ENCODE measurements around the gene AQP3.
A peak's percentile ranks its signal among the peaks of the same experiment; 100 is the strongest.

AQP3 gene

GRCh38 chr9:33468797-33469621 is 21.6 kb upstream of the AQP3 start:
- H3K27me3 Mint-ChIP-seq (ENCODE audit: low read depth) = no peaks in the 10 kb centered on the region
- no peak overlapping the region for H3K4me3 Mint-ChIP-seq
- no peak overlapping the region for H3K27ac Mint-ChIP-seq
- peaks cover 38% of the 10 kb centered on the region for H3K36me3 Mint-ChIP-seq (ENCODE audit: low read depth)
- peaks cover 15% of the 10 kb centered on the region for H3K4me1 Mint-ChIP-seq (ENCODE audit: low read depth)
- DNase-seq (ENCODE audit: low spot score) = no peak
- no peaks in the 10 kb centered on the region for H3K9me3 Mint-ChIP-seq

- H3K4me3 Mint-ChIP-seq = no peak overlapping the region
- H3K36me3 Mint-ChIP-seq (ENCODE audit: low read depth) = peaks cover 43% of the 10 kb centered on the region
- H3K27ac Mint-ChIP-seq = peak overlapping the region; percentile 15
- no peaks in the 10 kb centered on the region for H3K9me3 Mint-ChIP-seq
- peaks cover 15% of the 10 kb centered on the region for H3K4me1 Mint-ChIP-seq (ENCODE audit: low read depth)
- no peak for DNase-seq (ENCODE audit: low spot score)
- no peaks in the 10 kb centered on the region for H3K27me3 Mint-ChIP-seq (ENCODE audit: low read depth)
These were observed 20.9 kb upstream of the AQP3 start for GRCh38 chr9:33468215-33468730.

- no peak for DNase-seq (ENCODE audit: low spot score)
- no peak overlapping the region for H3K4me3 Mint-ChIP-seq
- peaks cover 48% of the 10 kb centered on the region for H3K36me3 Mint-ChIP-seq (ENCODE audit: low read depth)
- no peak overlapping the region for H3K27ac Mint-ChIP-seq
- H3K4me1 Mint-ChIP-seq (ENCODE audit: low read depth) = peaks cover 12% of the 10 kb centered on the region
- H3K9me3 Mint-ChIP-seq = no peaks in the 10 kb centered on the region
- no peaks in the 10 kb centered on the region for H3K27me3 Mint-ChIP-seq (ENCODE audit: low read depth)
These were observed 20.1 kb upstream of the AQP3 start for GRCh38 chr9:33467526-33467925.

GRCh38 chr9:33466565-33467495 is 19.4 kb upstream of the AQP3 start:
- Mint-ChIP-seq H3K4me1 (ENCODE audit: low read depth) (peaks cover 6% of the 10 kb centered on the region), H3K27me3 (ENCODE audit: low read depth) (no peaks in the 10 kb centered on the region), H3K36me3 (ENCODE audit: low read depth) (peaks cover 48% of the 10 kb centered on the region), H3K9me3 (no peaks in the 10 kb centered on the region), H3K27ac (no peak overlapping the region), H3K4me3 (no peak overlapping the region)
- peak; percentile 55 for DNase-seq (ENCODE audit: low spot score)

- no peak overlapping the region for H3K4me3 Mint-ChIP-seq
- H3K36me3 Mint-ChIP-seq (ENCODE audit: low read depth) = peaks cover 42% of the 10 kb centered on the region
- H3K27me3 Mint-ChIP-seq (ENCODE audit: low read depth) = no peaks in the 10 kb centered on the region
- H3K4me1 Mint-ChIP-seq (ENCODE audit: low read depth) = peaks cover 2% of the 10 kb centered on the region
- no peak for DNase-seq (ENCODE audit: low spot score)
- H3K27ac Mint-ChIP-seq = no peak overlapping the region
- H3K9me3 Mint-ChIP-seq = no peaks in the 10 kb centered on the region
These were observed 18.5 kb upstream of the AQP3 start for GRCh38 chr9:33465596-33466564.

GRCh38 chr9:33465096-33465495 is 17.7 kb upstream of the AQP3 start:
- H3K27ac Mint-ChIP-seq = no peak overlapping the region

GRCh38 chr9:33464045-33464636 is 16.7 kb upstream of the AQP3 start:
- Mint-ChIP-seq H3K4me3 (no peak overlapping the region), H3K4me1 (ENCODE audit: low read depth) (peaks cover 3% of the 10 kb centered on the region), H3K9me3 (no peaks in the 10 kb centered on the region), H3K27me3 (ENCODE audit: low read depth) (no peaks in the 10 kb centered on the region), H3K27ac (no peak overlapping the region), H3K36me3 (ENCODE audit: low read depth) (peaks cover 31% of the 10 kb centered on the region)
- DNase-seq (ENCODE audit: low spot score) = no peak

More at GRCh38 chr9:33465096-33465495, 17.7 kb upstream of the AQP3 start:
- Mint-ChIP-seq H3K4me3 (no peak overlapping the region), H3K4me1 (ENCODE audit: low read depth) (no peaks in the 10 kb centered on the region), H3K27me3 (ENCODE audit: low read depth) (no peaks in the 10 kb centered on the region), H3K36me3 (ENCODE audit: low read depth) (peaks cover 39% of the 10 kb centered on the region), H3K9me3 (no peaks in the 10 kb centered on the region)
- no peak for DNase-seq (ENCODE audit: low spot score)

- peaks cover 29% of the 10 kb centered on the region for H3K36me3 Mint-ChIP-seq (ENCODE audit: low read depth)
- DNase-seq (ENCODE audit: low spot score) = no peak
- H3K4me1 Mint-ChIP-seq (ENCODE audit: low read depth) = peaks cover 10% of the 10 kb centered on the region
- H3K27me3 Mint-ChIP-seq (ENCODE audit: low read depth) = no peaks in the 10 kb centered on the region
- H3K9me3 Mint-ChIP-seq = no peaks in the 10 kb centered on the region
- H3K4me3 Mint-ChIP-seq = no peak overlapping the region
- no peak overlapping the region for H3K27ac Mint-ChIP-seq
These were observed 15.8 kb upstream of the AQP3 start for GRCh38 chr9:33463151-33463550.

- no peaks in the 10 kb centered on the region for H3K27me3 Mint-ChIP-seq (ENCODE audit: low read depth)
- H3K36me3 Mint-ChIP-seq (ENCODE audit: low read depth) = peaks cover 22% of the 10 kb centered on the region
- H3K4me3 Mint-ChIP-seq = no peak overlapping the region
- H3K9me3 Mint-ChIP-seq = no peaks in the 10 kb centered on the region
- H3K4me1 Mint-ChIP-seq (ENCODE audit: low read depth) = peaks cover 22% of the 10 kb centered on the region
- H3K27ac Mint-ChIP-seq = no peak overlapping the region
- no peak for DNase-seq (ENCODE audit: low spot score)
These were observed 14.1 kb upstream of the AQP3 start for GRCh38 chr9:33461492-33461891.

- peaks cover 22% of the 10 kb centered on the region for H3K36me3 Mint-ChIP-seq (ENCODE audit: low read depth)
These were observed 13.5 kb upstream of the AQP3 start for GRCh38 chr9:33460854-33461253.

GRCh38 chr9:33459115-33459514 is 11.7 kb upstream of the AQP3 start:
- no peak for DNase-seq (ENCODE audit: low spot score)
- no peaks in the 10 kb centered on the region for H3K9me3 Mint-ChIP-seq
- peaks cover 38% of the 10 kb centered on the region for H3K4me1 Mint-ChIP-seq (ENCODE audit: low read depth)
- H3K4me3 Mint-ChIP-seq = no peak overlapping the region
- peaks cover 14% of the 10 kb centered on the region for H3K36me3 Mint-ChIP-seq (ENCODE audit: low read depth)
- no peaks in the 10 kb centered on the region for H3K27me3 Mint-ChIP-seq (ENCODE audit: low read depth)
- H3K27ac Mint-ChIP-seq = peak overlapping the region; percentile 86

More at GRCh38 chr9:33460854-33461253, 13.5 kb upstream of the AQP3 start:
- no peak overlapping the region for H3K4me3 Mint-ChIP-seq
- H3K9me3 Mint-ChIP-seq = no peaks in the 10 kb centered on the region
- peaks cover 28% of the 10 kb centered on the region for H3K4me1 Mint-ChIP-seq (ENCODE audit: low read depth)
- DNase-seq (ENCODE audit: low spot score) = no peak
- no peaks in the 10 kb centered on the region for H3K27me3 Mint-ChIP-seq (ENCODE audit: low read depth)
- H3K27ac Mint-ChIP-seq = no peak overlapping the region

- H3K27me3 Mint-ChIP-seq (ENCODE audit: low read depth) = no peaks in the 10 kb centered on the region
- H3K27ac Mint-ChIP-seq = peak overlapping the region; percentile 86
- H3K9me3 Mint-ChIP-seq = no peaks in the 10 kb centered on the region
- peaks cover 9% of the 10 kb centered on the region for H3K36me3 Mint-ChIP-seq (ENCODE audit: low read depth)
- H3K4me1 Mint-ChIP-seq (ENCODE audit: low read depth) = peaks cover 45% of the 10 kb centered on the region
- peak; percentile 46 for DNase-seq (ENCODE audit: low spot score)
- peak overlapping the region; percentile 43 for H3K4me3 Mint-ChIP-seq
These were observed 11.1 kb upstream of the AQP3 start for GRCh38 chr9:33458444-33458843.

- Mint-ChIP-seq H3K27ac (peak overlapping the region; percentile 56), H3K4me1 (ENCODE audit: low read depth) (peaks cover 57% of the 10 kb centered on the region), H3K36me3 (ENCODE audit: low read depth) (no peaks in the 10 kb centered on the region), H3K4me3 (peak overlapping the region; percentile 54), H3K9me3 (no peaks in the 10 kb centered on the region), H3K27me3 (ENCODE audit: low read depth) (no peaks in the 10 kb centered on the region)
- no peak for DNase-seq (ENCODE audit: low spot score)
These were observed 8.6 kb upstream of the AQP3 start for GRCh38 chr9:33455945-33456344.
